GM12875 (cell line): ENCODE measurements around the gene SLC5A4.
A peak's percentile ranks its signal among the peaks of the same experiment; 100 is the strongest.
"Not testable (repeated sequence)": the region's sequence is repeated elsewhere in the genome, so short reads cannot be mapped to it uniquely, and the experiment has no call there.

Source experiments
- H3K4me3 ChIP-seq: one replicate; pipeline ENCODE4 v1.5.1; 2011; ENCODE audit warnings: low read depth, low read length, control low read depth
- CTCF ChIP-seq: IDR thresholded peaks from 2 replicates; pipeline ENCODE4 v1.5.1; 2011; ENCODE audit warnings: low read depth, mild to moderate bottlenecking, control low read depth, inconsistent platforms, low read length, moderate library complexity, borderline replicate concordance; ENCODE audit not compliant: insufficient read depth

SLC5A4 gene

DNA sequence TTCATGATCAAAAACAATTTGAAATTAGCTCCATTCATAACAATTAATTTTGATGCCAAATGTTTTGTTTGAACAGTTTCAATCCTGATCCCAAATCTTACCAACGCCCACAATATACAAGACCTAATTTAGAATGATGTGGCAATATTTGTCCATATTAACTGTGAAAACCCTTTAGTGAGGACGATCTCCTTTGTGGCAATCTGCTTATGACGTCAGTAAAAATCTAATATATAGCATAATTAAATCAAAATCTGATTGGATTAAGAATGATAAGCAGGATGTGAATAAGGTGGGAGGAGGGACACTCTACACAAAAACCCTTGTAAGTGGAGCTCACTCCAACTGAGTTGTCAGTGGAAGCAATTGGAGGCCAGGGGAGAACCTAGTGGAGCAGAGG is 11.9 kb upstream of the SLC5A4 start:
- no peak overlapping the region for H3K4me3 ChIP-seq
- no peak for TF ChIP-seq CTCF

- peak; percentile 84 for TF ChIP-seq CTCF
- no peak overlapping the region for H3K4me3 ChIP-seq
These were observed 11.0 kb upstream of the SLC5A4 start for GRCh38 chr22:32265882-32266767.

GRCh38 chr22:32263678-32264077 is 8.5 kb upstream of the SLC5A4 start:
- not testable (repeated sequence) for H3K4me3 ChIP-seq

DNA sequence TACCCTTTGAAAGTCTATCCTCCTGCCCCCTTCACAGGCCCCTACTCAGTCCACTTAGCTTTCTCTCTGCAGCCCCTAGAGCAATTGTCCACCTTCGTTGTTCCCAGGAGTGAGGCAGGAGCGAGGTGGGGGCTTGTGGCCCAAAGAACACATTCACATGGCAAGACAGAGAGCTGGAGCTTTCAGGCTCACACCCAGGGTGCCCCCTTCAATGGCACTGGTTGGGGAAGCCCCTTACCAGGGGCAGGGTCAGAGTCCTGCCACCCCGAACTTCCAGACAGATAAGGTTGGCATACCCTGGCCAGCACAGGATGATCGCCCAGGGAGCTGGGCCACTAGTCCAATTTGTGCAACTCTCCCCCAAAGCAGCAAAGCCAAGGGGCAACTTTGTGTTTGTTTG is 6.2 kb upstream of the SLC5A4 start:
- H3K4me3 ChIP-seq: no peak overlapping the region
- TF ChIP-seq CTCF: no peak

GRCh38 chr22:32258791-32259190 is 3.6 kb upstream of the SLC5A4 start:
- no peak for TF ChIP-seq CTCF
- no peak overlapping the region for H3K4me3 ChIP-seq

DNA sequence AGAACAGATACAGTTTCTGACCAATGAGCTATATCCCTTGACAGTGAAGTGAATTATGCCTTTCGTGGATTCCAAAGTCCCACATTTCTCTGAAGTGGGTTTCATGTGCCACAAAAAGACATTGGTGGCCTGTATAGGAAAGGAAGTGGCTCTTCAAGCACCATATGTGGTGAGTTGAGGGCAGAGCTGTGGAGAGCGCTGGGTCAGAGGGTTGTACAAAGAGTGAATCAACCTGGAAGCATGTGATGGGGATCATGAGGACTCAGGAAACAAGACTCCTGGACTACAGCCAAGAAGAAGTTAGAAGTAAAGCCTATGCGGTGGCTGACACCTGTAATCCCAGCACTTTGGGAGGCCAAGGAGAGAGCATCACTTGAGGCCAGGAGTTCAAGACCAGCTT is 579 bp upstream of the SLC5A4 start:
- H3K4me3 ChIP-seq: no peak overlapping the region
- TF ChIP-seq CTCF: no peak

DNA sequence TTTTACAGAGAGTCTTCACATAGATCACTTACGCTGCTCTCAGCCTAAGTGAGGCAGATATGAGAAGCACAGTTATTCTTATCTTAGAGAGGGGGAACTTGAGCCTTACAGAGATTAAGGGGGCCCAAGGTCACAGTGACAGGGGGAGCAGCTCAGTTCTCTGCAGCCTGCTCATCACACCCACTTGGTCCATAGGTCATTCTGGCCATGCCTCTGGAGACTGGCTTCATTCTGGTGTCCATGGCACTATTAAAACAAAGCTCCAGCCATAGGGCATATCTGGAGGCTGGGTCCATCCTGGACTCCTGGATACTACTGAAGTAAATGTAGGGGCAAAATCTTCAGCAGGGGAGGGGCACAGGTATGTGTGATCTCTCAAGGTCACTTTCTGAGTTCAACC is 5.9 kb downstream of the SLC5A4 start:
- H3K4me3 ChIP-seq: no peak overlapping the region
- TF ChIP-seq CTCF: no peak

GRCh38 chr22:32248276-32248675 is 6.9 kb downstream of the SLC5A4 start:
- no peak for TF ChIP-seq CTCF
- H3K4me3 ChIP-seq: no peak overlapping the region
